ENCODE measurements around the gene MB. TPM values are rescaled to one million over a fixed set of nuclear protein-coding genes. Genes with fewer than 3 reads are reported as not detected.

MB gene
- total RNA-seq, 1 experiment from 2014 or later = 0.30 TPM

DNA sequence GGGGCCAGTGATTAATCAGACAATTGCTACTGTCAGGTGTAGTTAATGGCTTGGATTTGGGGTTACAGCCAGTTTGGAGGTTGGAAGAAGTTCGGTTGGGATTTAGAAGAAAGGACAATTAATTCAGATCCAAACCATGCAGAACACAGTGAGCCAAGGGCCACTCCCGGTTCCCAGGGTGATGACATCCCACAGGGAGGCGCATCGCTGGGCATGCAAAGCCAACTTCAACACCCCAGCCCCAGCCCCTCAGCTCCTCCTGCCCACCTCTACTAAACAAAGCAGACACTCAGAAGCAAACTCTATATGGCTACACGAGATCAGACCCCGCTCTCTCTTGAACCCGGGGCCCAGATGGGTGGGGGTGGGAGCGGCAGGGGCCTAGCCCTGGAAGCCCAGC is 10.2 kb downstream of the MB start:
- Histone ChIP-seq H3K27me3 (replicated peaks; ENCODE audit: insufficient read depth, low read depth, low read length, poor library complexity) (no peaks in the 10 kb centered on the region), H3K4me1 (ENCODE audit: insufficient read depth, low read length, poor library complexity, severe bottlenecking) (no peaks in the 10 kb centered on the region), H3K36me3 (ENCODE audit: insufficient read depth, low read length, poor library complexity, severe bottlenecking) (no peaks in the 10 kb centered on the region), H3K27ac (ENCODE audit: low read depth, low read length, poor library complexity, severe bottlenecking) (no peak overlapping the region), H3K4me3 (ENCODE audit: low read depth, low read length, poor library complexity, severe bottlenecking) (no peak overlapping the region), H3K9me3 (ENCODE audit: low read depth, low read length, poor library complexity, severe bottlenecking) (no peaks in the 10 kb centered on the region)
- no TSS peak for BruUV-seq (replicated peaks)
- TF ChIP-seq EZH2 (IDR thresholded peaks at IDR 0.05; ENCODE audit: borderline replicate concordance, low read depth, low read length, poor library complexity, severe bottlenecking) = no peak
- TF ChIP-seq, protein P1, sequence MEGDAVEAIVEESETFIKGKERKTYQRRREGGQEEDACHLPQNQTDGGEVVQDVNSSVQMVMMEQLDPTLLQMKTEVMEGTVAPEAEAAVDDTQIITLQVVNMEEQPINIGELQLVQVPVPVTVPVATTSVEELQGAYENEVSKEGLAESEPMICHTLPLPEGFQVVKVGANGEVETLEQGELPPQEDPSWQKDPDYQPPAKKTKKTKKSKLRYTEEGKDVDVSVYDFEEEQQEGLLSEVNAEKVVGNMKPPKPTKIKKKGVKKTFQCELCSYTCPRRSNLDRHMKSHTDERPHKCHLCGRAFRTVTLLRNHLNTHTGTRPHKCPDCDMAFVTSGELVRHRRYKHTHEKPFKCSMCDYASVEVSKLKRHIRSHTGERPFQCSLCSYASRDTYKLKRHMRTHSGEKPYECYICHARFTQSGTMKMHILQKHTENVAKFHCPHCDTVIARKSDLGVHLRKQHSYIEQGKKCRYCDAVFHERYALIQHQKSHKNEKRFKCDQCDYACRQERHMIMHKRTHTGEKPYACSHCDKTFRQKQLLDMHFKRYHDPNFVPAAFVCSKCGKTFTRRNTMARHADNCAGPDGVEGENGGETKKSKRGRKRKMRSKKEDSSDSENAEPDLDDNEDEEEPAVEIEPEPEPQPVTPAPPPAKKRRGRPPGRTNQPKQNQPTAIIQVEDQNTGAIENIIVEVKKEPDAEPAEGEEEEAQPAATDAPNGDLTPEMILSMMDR (conservative IDR thresholded peaks at IDR 0.05; ENCODE audit: low read depth, low read length) = no peak
- no peak for DNase-seq (ENCODE audit: low spot score)
- CTCF ChIA-PET = no interaction called here
- intact Hi-C loops (cut with micrococcal nuclease; ENCODE audit: unreplicated experiment) = no loop called here
- POLR2A ChIA-PET (ENCODE audit: low non-redundant PET) = no interaction called here

DNA sequence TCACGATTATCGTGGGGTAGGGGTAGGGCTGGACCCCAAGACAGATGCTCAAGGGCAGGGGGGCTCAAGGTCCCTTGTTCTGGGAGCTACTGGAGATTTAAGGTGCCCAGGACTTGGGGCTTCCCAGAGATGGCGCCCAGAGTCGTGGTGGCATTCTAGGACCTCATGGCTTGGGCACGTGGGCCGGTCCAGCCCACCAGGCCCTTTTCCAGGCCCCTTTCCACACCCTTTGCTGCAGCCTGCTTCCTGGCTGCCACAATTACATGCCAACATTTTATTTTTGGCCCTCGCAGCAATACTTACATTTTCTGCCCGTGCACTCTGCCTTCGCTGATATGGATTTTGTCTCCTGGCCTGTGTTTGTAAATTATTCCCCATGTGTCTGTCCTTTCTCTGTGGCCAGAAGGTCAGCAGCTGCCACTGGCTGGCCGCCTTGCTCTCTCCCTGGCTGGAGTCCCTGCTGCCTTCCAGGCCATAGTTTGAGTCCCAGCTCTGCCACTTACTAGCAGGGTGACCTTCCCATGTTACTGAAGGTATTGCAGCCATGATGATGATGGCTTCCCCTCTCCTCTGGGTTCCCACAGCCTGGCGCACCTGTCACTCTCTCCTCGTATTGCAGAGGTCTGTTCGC is 11.2 kb downstream of the MB start:
- DNase-seq (ENCODE audit: low spot score) = no peak
- CTCF ChIA-PET = no interaction called here
- no peaks in the 10 kb centered on the region for H3K9me3 ChIP-seq (ENCODE audit: low read depth, low read length, poor library complexity, severe bottlenecking)
- POLR2A ChIA-PET (ENCODE audit: low non-redundant PET) = no interaction called here
- TF ChIP-seq, protein P1 (conservative IDR thresholded peaks at IDR 0.05; ENCODE audit: low read depth, low read length) = no peak
- TF ChIP-seq EZH2 (IDR thresholded peaks at IDR 0.05; ENCODE audit: borderline replicate concordance, low read depth, low read length, poor library complexity, severe bottlenecking) = no peak
- no peaks in the 10 kb centered on the region for H3K36me3 ChIP-seq (ENCODE audit: insufficient read depth, low read length, poor library complexity, severe bottlenecking)
- H3K4me1 ChIP-seq (ENCODE audit: insufficient read depth, low read length, poor library complexity, severe bottlenecking) = no peaks in the 10 kb centered on the region
- no peak overlapping the region for H3K4me3 ChIP-seq (ENCODE audit: low read depth, low read length, poor library complexity, severe bottlenecking)
- intact Hi-C loops (cut with micrococcal nuclease; ENCODE audit: unreplicated experiment) = no loop called here
- no TSS peak for BruUV-seq (replicated peaks)
- no peaks in the 10 kb centered on the region for H3K27me3 ChIP-seq (replicated peaks; ENCODE audit: insufficient read depth, low read depth, low read length, poor library complexity)
- no peak overlapping the region for H3K27ac ChIP-seq (ENCODE audit: low read depth, low read length, poor library complexity, severe bottlenecking)

DNA sequence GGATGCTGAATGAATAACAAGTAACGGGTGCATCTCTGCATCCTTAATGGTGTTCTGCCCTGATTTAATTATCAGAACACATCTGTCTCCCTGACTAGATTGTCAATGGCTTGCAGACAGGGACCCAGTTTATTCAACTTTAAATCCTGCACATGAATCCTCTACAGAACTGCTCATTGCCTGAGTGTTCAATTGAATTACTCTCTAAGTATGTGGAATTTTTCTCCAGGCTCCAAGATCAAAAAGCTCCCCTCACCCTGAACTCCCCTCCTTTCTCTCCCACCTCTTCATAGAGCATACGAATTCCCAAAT is 11.8 kb downstream of the MB start:
- ChIA-PET CTCF (no interaction called here), POLR2A (ENCODE audit: low non-redundant PET) (no interaction called here)
- no peak for DNase-seq (ENCODE audit: low spot score)
- Histone ChIP-seq H3K27ac (ENCODE audit: low read depth, low read length, poor library complexity, severe bottlenecking) (no peak overlapping the region), H3K4me1 (ENCODE audit: insufficient read depth, low read length, poor library complexity, severe bottlenecking) (no peaks in the 10 kb centered on the region), H3K36me3 (ENCODE audit: insufficient read depth, low read length, poor library complexity, severe bottlenecking) (no peaks in the 10 kb centered on the region), H3K27me3 (replicated peaks; ENCODE audit: insufficient read depth, low read depth, low read length, poor library complexity) (no peaks in the 10 kb centered on the region), H3K4me3 (ENCODE audit: low read depth, low read length, poor library complexity, severe bottlenecking) (no peak overlapping the region), H3K9me3 (ENCODE audit: low read depth, low read length, poor library complexity, severe bottlenecking) (no peaks in the 10 kb centered on the region)
- no TSS peak for BruUV-seq (replicated peaks)
- TF ChIP-seq, protein P1 (conservative IDR thresholded peaks at IDR 0.05; ENCODE audit: low read depth, low read length) = no peak
- TF ChIP-seq EZH2 (IDR thresholded peaks at IDR 0.05; ENCODE audit: borderline replicate concordance, low read depth, low read length, poor library complexity, severe bottlenecking) = no peak
- intact Hi-C loops (cut with micrococcal nuclease; ENCODE audit: unreplicated experiment) = no loop called here
